DND-41 (cell line): ENCODE measurements around the gene LHPP.

Source experiments
- ATAC-seq: fragments of 200-7000 bp; cut with Tn5 transposase; 3 replicates; pipeline ENCODE4 v1.9.1; 2021; ENCODE audit warnings: low read depth; ENCODE audit not compliant: insufficient read depth
- DNase-seq: peaks from one replicate; pipeline ENCODE4 v3.0.0-alpha.2; 2020
- H2AFZ ChIP-seq: 2 replicates; pipeline ENCODE4 v1.6.0; 2012; ENCODE audit warnings: low read depth, low read length
- H3K27ac ChIP-seq: 2 replicates; pipeline ENCODE4 v1.5.1; 2012; ENCODE audit warnings: low read length, inconsistent platforms
- H3K27me3 ChIP-seq: fragments of 200-600 bp; sonication (generic); 2 replicates; pipeline ENCODE4 v1.6.0; 2012; ENCODE audit warnings: low read length, mild to moderate bottlenecking, inconsistent platforms; ENCODE audit not compliant: insufficient read depth, poor library complexity
- H3K36me3 ChIP-seq: 2 replicates; pipeline ENCODE4 v1.5.1; 2012; ENCODE audit warnings: low read length, inconsistent platforms; ENCODE audit not compliant: insufficient read depth
- H3K4me1 ChIP-seq: 2 replicates; pipeline ENCODE4 v1.5.1; 2012; ENCODE audit warnings: mild to moderate bottlenecking, low read length; ENCODE audit not compliant: insufficient read depth
- H3K4me2 ChIP-seq: 2 replicates; pipeline ENCODE4 v1.6.0; 2012; ENCODE audit warnings: mild to moderate bottlenecking, moderate library complexity, low read length, inconsistent platforms; ENCODE audit not compliant: insufficient read depth
- H3K4me3 ChIP-seq, 2 experiments: fragments of 200-600 bp in 1 of 2; shearing (Covaris generic) in 1 of 2; 2 replicates each; pipeline ENCODE4 v1.5.1; 2012 to 2016; ENCODE audit warnings: inconsistent platforms in 2 of 2, low read length in 2 of 2, mild to moderate bottlenecking in 2 of 2, low read depth in 1 of 2, moderate library complexity in 1 of 2
- H3K79me2 ChIP-seq: 2 replicates; pipeline ENCODE4 v1.6.0; 2012; ENCODE audit warnings: low read length, inconsistent platforms; ENCODE audit not compliant: insufficient read depth
- H3K9ac ChIP-seq: 2 replicates; pipeline ENCODE4 v1.6.0; 2012; ENCODE audit warnings: low read depth, mild to moderate bottlenecking, inconsistent platforms, low read length, moderate library complexity
- H3K9me3 ChIP-seq: 2 replicates; pipeline ENCODE4 v1.5.1; 2012; ENCODE audit warnings: low read length, moderate library complexity, mild to moderate bottlenecking, inconsistent platforms; ENCODE audit not compliant: insufficient read depth, severe bottlenecking
- H4K20me1 ChIP-seq: 2 replicates; pipeline ENCODE4 v1.6.0; 2012; ENCODE audit warnings: low read length; ENCODE audit not compliant: insufficient read depth
- EZH2 ChIP-seq: IDR thresholded peaks from 3 replicates; pipeline ENCODE4 v1.6.1; 2012; ENCODE audit warnings: borderline replicate concordance, low read depth, mild to moderate bottlenecking, moderate library complexity, low read length, inconsistent platforms; ENCODE audit not compliant: severe bottlenecking
- TF ChIP-seq, protein P1 (sequence below): IDR thresholded peaks from 2 replicates; pipeline ENCODE4 v1.5.1; 2012; ENCODE audit warnings: borderline replicate concordance, low read length, moderate library complexity, mild to moderate bottlenecking; ENCODE audit not compliant: poor library complexity, severe bottlenecking; ENCODE audit errors: extremely low read depth

Gene LHPP

DNA sequence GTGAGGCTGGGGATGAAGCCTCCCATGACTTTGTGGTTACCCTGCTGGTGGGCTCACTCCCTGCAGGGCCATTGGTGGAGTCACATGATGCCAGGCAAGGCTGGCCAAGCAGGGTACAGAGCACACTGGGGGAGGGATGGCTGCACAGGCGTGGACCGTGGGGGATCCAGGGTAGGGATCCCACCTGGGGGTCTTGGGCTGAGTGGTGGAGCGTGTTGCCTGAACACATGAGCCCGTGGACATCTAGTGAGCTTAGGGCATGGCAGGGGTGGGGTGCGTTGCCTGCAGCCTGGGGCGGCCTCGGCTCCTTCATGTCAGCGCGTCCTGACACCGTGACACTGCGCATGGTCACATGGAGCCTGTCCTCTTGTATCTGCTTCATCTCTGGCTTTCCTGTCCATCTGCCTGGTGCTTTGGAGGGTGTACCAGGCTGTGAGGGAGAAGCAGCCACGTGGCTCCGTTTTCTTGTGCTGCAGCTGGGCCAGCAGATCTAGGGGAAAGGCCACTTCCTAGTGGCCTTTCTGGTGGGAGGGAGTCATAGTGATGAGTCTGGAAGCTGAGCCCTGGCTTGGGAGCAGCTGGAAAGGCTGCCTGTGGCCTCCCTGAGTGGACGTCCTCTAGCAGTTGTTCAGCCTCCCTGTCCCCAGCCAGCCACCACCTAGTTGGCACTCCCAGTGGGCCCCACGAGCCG, 96.2 kb downstream of the LHPP start:
- ATAC-seq (no peak), DNase-seq (no peak)
- Histone ChIP-seq H3K4me2 (no peak overlapping the region), H3K27me3 (no peaks in the 10 kb centered on the region), H3K4me3 (no peak overlapping the region), H4K20me1 (no peaks in the 10 kb centered on the region), H2AFZ (no peak overlapping the region), H3K79me2 (no peaks in the 10 kb centered on the region), H3K36me3 (no peaks in the 10 kb centered on the region), H3K9me3 (no peaks in the 10 kb centered on the region), H3K4me1 (no peaks in the 10 kb centered on the region), H3K9ac (no peak overlapping the region), H3K27ac (no peak overlapping the region)
- TF ChIP-seq, protein P1, sequence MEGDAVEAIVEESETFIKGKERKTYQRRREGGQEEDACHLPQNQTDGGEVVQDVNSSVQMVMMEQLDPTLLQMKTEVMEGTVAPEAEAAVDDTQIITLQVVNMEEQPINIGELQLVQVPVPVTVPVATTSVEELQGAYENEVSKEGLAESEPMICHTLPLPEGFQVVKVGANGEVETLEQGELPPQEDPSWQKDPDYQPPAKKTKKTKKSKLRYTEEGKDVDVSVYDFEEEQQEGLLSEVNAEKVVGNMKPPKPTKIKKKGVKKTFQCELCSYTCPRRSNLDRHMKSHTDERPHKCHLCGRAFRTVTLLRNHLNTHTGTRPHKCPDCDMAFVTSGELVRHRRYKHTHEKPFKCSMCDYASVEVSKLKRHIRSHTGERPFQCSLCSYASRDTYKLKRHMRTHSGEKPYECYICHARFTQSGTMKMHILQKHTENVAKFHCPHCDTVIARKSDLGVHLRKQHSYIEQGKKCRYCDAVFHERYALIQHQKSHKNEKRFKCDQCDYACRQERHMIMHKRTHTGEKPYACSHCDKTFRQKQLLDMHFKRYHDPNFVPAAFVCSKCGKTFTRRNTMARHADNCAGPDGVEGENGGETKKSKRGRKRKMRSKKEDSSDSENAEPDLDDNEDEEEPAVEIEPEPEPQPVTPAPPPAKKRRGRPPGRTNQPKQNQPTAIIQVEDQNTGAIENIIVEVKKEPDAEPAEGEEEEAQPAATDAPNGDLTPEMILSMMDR: no peak
- TF ChIP-seq EZH2: no peak

DNA sequence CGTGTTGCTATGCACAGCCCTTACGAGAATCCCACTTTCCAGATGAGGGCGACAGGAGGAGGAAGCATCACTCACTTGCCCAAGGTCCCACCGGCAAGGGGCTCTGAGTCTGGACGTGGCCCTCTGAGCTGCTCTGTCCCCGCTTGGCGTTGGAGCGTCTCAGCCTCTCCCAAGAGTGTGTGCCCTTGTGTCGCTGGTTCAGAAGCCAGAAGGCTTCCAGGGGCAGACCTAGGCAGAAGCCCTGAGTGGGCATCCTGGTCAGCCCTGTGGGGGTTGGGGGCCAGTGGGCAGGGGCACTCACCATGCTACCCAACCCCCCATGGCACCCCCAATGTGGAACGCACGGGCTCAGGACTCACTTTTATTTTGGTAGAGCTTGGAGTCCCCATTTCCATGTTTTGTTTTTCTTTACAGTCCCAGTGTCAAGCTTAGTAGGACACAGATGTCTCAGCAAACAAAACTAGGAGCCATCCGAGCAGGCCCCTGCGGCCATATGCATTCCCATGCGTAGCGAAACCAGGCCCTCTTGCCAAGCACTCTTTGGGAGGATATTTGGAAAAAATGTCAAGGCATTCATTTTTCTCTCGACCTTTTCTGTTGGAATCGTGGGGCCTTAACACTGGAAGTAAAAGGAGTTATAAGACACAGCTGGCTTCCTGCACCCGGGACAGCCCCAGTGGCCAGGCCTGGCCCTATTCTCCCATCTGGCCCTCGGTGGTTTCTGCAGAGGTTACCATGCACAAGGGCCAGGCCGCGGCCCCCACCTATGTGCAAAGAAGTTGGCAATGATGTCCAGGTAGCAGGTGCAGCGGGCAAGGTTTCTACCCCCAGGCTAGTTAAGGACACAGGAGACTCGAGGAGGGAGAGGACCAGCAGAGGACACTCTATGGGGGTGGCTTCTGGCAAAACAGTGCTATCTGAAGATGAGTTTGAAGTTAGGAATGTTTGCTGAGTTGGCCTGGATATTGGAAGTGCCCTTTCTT, 97.0 kb downstream of the LHPP start:
- Histone ChIP-seq H3K27me3 (no peaks in the 10 kb centered on the region), H3K36me3 (no peaks in the 10 kb centered on the region), H4K20me1 (no peaks in the 10 kb centered on the region), H3K27ac (no peak overlapping the region), H3K9ac (no peak overlapping the region), H3K4me1 (no peaks in the 10 kb centered on the region), H3K4me3 (no peak overlapping the region), H3K9me3 (no peaks in the 10 kb centered on the region), H2AFZ (no peak overlapping the region), H3K79me2 (no peaks in the 10 kb centered on the region), H3K4me2 (no peak overlapping the region)
- DNase-seq (no peak), ATAC-seq (no peak)
- TF ChIP-seq, protein P1: no peak
- TF ChIP-seq EZH2: no peak

DNA sequence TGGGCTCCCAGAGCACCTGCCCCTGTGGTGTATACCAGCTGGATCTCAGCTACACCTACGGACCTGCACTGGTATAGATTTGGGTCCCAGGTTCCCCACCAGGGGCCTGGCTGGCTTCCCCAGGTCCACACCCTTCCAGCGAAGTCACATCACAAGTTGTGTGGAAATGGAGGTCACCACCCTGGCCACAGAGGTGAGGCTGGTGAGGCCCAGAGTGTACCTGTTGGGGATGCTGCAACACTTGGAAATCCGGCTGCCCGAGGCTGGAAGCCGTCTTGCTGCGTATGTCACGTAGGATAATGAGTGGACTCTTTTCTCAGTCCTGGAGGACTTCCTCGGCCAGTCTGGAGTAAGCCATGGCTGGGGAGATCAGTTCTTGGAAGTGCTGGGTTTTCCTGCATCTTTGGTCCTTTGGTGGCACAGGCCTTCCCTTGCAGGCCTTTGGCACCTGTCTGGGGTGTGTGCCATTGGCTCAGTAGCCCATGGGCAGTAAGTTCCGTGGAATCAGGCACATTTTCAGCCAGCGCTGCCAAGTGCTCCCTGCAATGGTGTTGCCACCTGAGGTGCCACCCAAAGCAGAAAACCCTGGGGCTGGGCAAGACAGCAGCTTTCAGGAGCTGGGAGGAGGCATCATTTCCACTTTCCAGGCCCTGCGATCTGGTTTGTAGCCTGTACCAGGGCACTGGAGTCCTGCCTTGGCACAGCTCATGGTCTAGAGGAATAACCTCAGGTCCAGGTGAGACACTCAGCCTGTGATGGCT, 97.9 kb downstream of the LHPP start:
- no peak overlapping the region for H3K4me2 ChIP-seq
- H3K27me3 ChIP-seq: no peaks in the 10 kb centered on the region
- no peak for ATAC-seq
- H3K4me1 ChIP-seq: no peaks in the 10 kb centered on the region
- no peak overlapping the region for H3K4me3 ChIP-seq
- no peaks in the 10 kb centered on the region for H3K9me3 ChIP-seq
- no peak for TF ChIP-seq EZH2
- TF ChIP-seq, protein P1: no peak
- no peaks in the 10 kb centered on the region for H3K79me2 ChIP-seq
- H3K9ac ChIP-seq: no peak overlapping the region
- no peaks in the 10 kb centered on the region for H4K20me1 ChIP-seq
- H3K36me3 ChIP-seq: no peaks in the 10 kb centered on the region
- H3K27ac ChIP-seq: no peak overlapping the region
- H2AFZ ChIP-seq: no peak overlapping the region
- no peak for DNase-seq
